ENCODE measurements around the gene DLK1.

GRCh38 chr14:100690672-100691071 lies 36.0 kb upstream of the DLK1 start:
- TF ChIP-seq, protein P1, sequence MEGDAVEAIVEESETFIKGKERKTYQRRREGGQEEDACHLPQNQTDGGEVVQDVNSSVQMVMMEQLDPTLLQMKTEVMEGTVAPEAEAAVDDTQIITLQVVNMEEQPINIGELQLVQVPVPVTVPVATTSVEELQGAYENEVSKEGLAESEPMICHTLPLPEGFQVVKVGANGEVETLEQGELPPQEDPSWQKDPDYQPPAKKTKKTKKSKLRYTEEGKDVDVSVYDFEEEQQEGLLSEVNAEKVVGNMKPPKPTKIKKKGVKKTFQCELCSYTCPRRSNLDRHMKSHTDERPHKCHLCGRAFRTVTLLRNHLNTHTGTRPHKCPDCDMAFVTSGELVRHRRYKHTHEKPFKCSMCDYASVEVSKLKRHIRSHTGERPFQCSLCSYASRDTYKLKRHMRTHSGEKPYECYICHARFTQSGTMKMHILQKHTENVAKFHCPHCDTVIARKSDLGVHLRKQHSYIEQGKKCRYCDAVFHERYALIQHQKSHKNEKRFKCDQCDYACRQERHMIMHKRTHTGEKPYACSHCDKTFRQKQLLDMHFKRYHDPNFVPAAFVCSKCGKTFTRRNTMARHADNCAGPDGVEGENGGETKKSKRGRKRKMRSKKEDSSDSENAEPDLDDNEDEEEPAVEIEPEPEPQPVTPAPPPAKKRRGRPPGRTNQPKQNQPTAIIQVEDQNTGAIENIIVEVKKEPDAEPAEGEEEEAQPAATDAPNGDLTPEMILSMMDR (IDR thresholded peaks at IDR 0.05): no peak
- no peak for TF ChIP-seq EP300 (IDR thresholded peaks at IDR 0.05; ENCODE audit: low read depth)

Data from transverse colon (tissue), 3 donors.